Activated CD4-positive, alpha-beta T cell treated with anti-CD3 and anti-CD28 coated beads for 1 hour (primary cell): ENCODE data around the gene RIT1.
"Not testable (repeated sequence)": the region's sequence is repeated elsewhere in the genome, so short reads cannot be mapped to it uniquely, and the experiment has no call there.

ENCODE experiments used
- DNase-seq: peaks from one replicate; pipeline ENCODE4 v3.0.0-alpha.2; 2020

RIT1 gene

DNA sequence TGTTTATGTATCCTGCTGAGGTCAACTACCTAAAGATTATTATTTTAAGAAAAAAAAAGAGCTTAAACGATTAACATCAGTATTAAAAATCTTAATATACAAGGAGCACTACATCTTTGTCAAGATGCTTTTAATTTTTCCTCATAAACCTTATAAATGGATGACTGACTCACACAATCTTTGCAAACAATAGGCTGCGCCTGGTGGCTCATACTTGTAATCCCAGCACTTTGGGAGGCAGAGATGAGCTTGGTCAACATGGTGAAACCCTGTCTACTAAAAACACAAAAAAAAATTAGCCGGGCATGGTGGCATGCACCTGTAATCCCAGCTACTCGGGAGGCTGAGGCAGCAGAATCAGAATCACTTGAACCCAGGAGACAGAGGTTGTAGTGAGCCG is 21.3 kb upstream of the RIT1 start:
- DNase-seq, result no peak

GRCh38 chr1:155932081-155932480 is 20.9 kb upstream of the RIT1 start:
- DNase-seq, result no peak

DNA sequence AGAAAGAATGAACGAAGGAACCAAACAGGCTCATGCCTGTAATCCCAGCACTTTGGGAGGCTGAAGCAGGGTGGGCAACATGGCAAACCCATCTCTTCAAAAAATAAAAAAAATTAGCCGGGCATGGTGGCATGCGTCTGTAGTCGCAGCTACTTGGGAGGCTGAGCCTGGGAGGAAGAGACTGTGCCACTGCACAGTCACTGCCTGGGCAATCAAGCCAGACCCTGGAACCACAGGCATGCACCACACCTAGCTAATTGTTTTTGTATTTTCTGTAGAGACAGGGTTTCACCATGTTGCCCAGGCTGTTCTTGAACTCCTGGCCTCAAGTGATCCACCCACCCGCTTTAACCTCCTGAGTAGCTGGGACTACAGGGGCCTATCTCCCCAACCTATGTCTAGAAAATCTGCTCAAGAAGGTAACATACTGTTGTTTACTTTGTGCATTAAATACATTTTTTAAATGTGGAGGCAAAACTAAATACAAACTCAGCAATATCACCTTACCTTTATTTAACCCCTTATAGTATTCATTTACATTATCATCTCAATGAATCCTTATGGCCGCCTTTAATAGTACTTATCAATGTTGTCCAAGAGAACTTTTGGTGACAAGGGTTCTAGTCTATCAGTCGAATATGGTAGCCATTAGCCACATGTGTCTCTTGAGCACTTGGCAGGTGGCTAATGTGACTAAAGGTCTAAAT is 20.3 kb upstream of the RIT1 start:
- DNase-seq, result no peak

DNA sequence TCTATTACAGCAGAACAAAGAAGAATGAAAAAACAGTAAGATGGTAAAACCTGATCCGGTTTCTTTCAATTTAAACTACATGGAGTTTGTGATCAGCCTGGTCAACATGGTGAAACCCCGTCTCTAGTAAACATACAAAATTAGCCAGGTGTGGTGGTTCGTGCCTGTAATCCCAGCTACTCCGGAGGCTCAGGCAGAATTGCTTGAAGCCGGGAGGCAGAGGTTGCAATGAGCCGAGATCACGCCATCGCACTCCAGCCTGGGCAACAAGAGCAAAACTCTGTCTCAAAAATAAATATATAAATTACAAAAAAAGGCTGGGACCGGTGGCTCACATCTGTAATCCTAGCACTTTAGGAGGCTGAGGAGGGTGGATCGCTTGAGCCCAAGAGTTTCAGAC is 19.6 kb upstream of the RIT1 start:
- not testable (repeated sequence) for DNase-seq

GRCh38 chr1:155929057-155929456 is 17.9 kb upstream of the RIT1 start:
- DNase-seq, result no peak

DNA sequence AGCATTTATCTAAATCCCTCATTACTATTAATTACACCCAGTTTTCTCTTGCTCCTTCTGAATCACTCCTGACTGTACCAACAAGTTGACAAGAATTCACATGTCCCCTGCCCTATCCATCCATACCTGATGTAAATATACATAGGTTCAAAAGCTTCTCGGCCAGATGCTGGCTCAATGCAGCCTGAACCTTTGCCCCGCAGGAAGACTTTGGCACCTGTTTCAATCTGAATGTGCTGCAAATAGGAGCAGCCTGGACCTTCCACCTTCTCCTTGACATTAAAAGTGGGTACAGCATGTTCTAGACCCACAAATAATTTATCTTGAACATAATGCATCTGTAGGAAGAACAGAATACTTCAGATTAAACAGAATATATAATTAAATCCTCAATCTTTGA is 14.4 kb upstream of the RIT1 start:
- no peak for DNase-seq

- no peak for DNase-seq
Measured at GRCh38 chr1:155920717-155921116, 9.6 kb upstream of the RIT1 start.

DNA sequence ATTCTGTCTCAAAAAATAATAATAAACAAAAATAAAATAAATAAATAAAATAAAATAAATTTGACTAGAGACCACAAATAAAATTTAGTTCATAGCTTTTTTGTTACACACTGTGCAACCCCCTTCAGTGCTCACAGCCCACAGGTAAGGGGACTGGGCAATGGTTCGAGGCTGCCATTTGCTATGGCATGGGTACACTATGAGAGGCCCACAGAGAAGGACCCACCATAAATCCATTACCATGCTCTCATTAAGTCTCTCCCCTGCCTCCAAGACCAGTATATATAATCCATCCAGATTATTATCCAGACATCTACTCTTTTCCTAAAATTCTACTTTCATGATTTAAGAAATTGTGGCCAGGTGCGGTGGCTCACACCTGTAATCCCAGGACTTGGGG is 8.7 kb upstream of the RIT1 start:
- DNase-seq, result no peak

DNA sequence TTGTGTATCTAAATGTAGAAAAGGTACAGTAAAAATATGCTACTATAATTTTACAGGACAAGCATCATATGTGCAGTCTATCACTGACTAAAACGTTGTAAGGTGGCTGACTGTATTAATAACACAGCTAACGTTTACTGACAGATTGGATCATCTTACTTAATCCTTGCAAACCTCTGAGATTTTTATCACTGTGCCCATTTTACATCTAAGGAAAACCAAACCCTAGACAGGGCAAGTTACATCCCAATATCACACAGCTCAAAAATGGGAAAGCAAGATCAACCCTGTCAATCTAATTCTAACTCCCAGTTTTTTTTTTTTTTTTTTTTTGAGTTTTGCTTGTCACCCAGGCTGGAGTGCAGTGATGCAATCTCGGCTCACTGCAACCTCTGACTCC is 7.5 kb upstream of the RIT1 start:
- no peak for DNase-seq

- DNase-seq, result no peak
Measured at GRCh38 chr1:155913969-155914757, 3.0 kb upstream of the RIT1 start.

DNA sequence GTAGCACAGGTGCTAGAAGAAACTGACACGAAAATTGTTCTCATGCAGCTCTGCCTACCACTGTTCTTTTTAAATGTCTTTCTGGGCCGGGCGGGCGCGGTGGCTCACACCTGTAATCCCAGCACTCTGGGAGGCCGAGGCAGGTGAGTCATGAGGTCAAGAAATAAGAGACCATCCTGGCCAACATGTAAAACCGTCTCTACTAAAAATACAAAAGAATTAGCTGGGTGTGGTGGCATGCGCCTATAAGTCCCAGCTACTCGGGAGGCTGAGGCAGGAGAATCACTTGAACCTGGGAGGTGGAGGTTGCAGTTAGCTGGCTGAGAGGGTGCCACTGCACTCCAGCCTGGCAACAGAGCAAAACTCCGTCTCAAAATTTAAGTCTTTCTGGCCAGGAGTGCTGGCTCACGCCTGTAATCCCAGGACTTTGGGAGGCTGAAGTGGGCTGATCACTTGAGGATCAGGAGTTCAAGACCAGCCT is 947 bp upstream of the RIT1 start:
- no peak for DNase-seq

- no peak for DNase-seq
Measured at GRCh38 chr1:155910621-155911121, 478 bp downstream of the RIT1 start.

DNA sequence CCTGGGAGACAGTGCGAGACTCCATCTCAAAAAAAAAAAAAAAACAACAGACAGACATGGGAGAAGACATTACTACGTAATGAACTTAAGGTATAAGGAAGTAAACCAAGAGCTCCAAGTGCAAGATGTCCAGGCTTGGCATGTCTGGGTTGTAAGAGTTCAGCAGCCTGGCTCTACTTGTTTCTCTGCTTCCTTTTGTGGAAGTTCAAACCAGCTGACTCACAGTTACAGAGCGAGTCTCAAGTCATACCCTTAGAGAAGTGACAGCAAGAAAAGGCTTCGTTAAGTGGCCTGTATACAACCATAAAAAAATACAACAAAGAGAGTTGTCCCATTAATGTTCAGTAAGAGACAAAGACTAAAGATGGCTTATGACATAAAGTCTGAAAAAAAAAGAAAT is 1.3 kb downstream of the RIT1 start:
- DNase-seq, result no peak

DNA sequence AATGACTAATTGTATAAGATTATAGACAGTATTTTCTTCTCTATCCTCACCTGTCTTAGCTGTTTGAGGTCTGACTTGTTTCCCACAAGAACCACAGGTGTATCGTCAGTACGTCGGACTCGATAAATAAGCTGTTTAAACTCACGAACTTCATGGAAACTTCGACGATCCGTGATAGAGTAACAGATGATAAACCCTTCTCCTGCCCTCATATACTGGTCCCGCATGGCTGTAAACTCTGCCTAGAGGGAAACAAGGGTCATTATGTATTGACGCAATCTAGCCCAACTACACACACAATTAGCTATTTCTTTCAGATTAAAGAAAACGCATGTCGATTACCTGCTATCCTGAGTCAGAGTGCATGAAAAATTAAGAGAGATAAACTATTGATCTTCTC is 6.9 kb downstream of the RIT1 start:
- no peak for DNase-seq

DNA sequence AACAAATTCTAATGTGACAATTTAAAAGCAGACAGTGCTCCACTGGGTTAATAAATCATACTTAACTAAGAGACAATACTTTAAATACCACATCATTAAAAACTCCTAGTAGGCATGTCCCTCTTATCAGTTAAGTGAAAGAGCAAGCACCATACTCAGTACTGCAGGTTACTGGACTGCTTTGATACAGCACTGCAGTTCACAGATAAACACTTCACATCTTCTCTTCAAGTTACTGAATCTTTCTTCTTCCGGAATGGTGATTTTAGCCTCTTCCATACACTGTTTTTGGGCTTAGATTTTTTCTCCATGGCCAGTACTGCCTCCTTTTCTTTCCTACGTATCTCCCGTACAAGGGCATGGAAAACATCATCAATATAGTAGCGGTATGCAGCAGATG is 11.0 kb downstream of the RIT1 start:
- DNase-seq, result no peak

- no peak for DNase-seq
Measured at GRCh38 chr1:155899683-155900082, 11.5 kb downstream of the RIT1 start.

- no peak for DNase-seq
Measured at GRCh38 chr1:155898888-155899287, 12.3 kb downstream of the RIT1 start.

DNA sequence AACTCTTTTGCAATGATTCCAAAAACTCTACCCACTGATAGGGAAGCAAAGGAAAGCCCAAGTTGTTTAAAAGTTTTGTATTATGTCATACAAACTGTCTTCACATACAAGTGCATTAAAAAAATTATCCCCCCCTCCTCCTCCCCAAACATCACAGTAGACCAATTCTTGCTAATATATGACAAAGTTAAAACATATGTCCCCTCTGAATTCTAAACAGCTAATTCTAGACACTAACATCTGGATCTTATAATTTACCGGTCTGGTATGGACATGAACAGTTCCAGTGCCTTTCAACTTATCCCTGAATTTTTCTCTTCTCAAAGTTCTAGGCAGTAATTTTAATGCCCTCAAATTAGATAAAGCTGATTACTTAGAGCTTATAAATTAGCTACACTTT is 13.4 kb downstream of the RIT1 start:
- no peak for DNase-seq

GRCh38 chr1:155896476-155896875 is 14.7 kb downstream of the RIT1 start:
- not testable (repeated sequence) for DNase-seq

GRCh38 chr1:155895617-155896016 is 15.5 kb downstream of the RIT1 start:
- DNase-seq, result not testable (repeated sequence)

- no peak for DNase-seq
Measured at GRCh38 chr1:155893389-155894142, 17.6 kb downstream of the RIT1 start.

DNA sequence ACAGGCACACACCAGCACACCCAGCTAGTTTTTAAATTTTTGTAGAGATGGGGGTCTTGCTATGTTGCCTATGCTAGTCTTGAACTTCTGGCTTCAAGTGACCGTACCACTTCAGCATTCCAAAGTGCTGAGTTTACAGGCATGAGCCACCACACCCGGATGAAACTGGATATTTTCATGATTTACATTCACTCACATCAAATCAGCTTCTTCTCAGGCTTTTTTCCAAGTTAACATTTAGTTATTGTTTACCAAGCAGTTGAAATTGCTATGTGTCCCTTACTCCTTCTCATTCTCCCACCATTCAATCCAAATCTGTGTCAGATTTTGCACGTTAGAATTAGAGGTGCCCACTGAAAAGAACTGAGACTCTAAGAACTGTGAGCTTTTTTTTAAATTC is 18.4 kb downstream of the RIT1 start:
- no peak for DNase-seq

DNA sequence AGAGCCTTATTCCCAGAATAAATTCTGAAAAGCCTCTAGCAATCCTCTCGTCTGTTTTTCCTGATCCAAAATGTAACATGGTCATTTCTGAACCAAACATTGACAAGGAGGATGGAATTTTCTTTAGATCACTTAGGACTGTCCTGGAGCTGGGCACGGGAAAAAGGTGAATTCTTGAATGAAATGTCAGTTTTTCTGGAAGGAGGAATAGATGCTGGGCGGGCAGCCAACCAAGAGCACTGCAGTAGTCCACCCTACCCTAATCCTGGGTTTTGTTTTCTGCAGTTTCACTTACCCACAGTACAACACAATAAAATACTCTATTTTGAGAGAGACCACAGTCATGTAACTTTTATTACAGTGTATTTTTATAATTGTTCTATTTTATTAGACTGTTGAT is 20.9 kb downstream of the RIT1 start:
- no peak for DNase-seq

DNA sequence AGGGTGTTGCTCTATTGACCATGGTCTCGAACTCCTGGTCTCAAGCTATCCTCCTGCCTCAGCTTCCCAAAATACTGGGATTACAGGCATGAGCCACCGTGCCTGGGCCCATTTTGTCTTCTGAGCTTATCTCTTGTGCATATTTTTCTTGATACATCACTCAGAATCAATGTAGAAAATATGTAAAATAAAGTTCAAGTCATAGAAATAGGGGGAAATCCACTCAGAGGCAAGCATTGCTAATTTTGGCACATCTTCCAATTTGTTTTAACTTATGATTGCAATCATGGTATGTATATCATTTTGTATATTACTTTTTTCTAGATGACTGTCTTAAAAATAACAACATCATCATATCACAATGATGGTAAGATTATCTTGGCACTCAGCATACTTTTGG is 21.6 kb downstream of the RIT1 start:
- DNase-seq, result no peak
